A673 (cell line): ENCODE results near the gene SYNE3.

ENCODE experiments used
- CTCF ChIP-seq: fragments of 300-800, 200-600 bp; sonication (generic); conservative IDR thresholded peaks from 2 replicates; pipeline ENCODE4 v1.5.1; 2017; ENCODE audit warnings: low read depth, mild to moderate bottlenecking, antibody characterized with exemption, low read length, moderate library complexity, mixed read lengths
- EZH2 ChIP-seq: fragments of 200-600 bp; sonication (generic); IDR thresholded peaks from 2 replicates; pipeline ENCODE4 v1.6.1; 2017; ENCODE audit warnings: borderline replicate concordance, low read depth, mild to moderate bottlenecking, mixed read lengths, antibody characterized with exemption, low read length; ENCODE audit not compliant: poor library complexity, severe bottlenecking

GRCh38 chr14:95467657-95468056 lies 48.8 kb downstream of the SYNE3 start:
- TF ChIP-seq CTCF (no peak), EZH2 (no peak)
